Stimulated activated naive B cell treated with anti-CD40 and anti-IgM and Interleukin-4, amounts not matched to agents 10 μg/mL and 1 μg/mL and 100 μg/mL, for 72 hours (primary cell): ENCODE data around the gene SMG7.
A peak's percentile ranks its signal among the peaks of the same experiment; 100 is the strongest.

Source experiments
- ATAC-seq, 2 donors: fragments of 150-1000 bp; cut with Tn5 transposase; replicated peaks; 2 replicates each; pipeline ENCODE4 v1.10.0; 2021; ENCODE audit warnings: moderate library complexity in 1 of 2
- DNase-seq: peaks from one replicate; pipeline ENCODE4 v3.0.0; 2021
- H3K27ac Mint-ChIP-seq: one replicate; pipeline ENCODE4 v1.8.0; 2022; ENCODE audit warnings: mild to moderate bottlenecking, mixed read lengths
- H3K27me3 Mint-ChIP-seq, 2 donors: one replicate each; pipeline ENCODE4 v1.8.0; 2022; ENCODE audit warnings: mixed read lengths in 2 of 2
- H3K36me3 Mint-ChIP-seq, 2 donors: one replicate each; pipeline ENCODE4 v1.8.0; 2022; ENCODE audit warnings: mixed read lengths in 2 of 2, mild to moderate bottlenecking in 1 of 2
- H3K4me1 Mint-ChIP-seq, 2 donors: one replicate each; pipeline ENCODE4 v1.8.0; 2022; ENCODE audit warnings: mixed read lengths in 2 of 2, mild to moderate bottlenecking in 1 of 2
- H3K4me3 Mint-ChIP-seq, 2 donors: one replicate each; pipeline ENCODE4 v1.8.0; 2022; ENCODE audit warnings: mild to moderate bottlenecking in 2 of 2, mixed read lengths in 2 of 2, moderate library complexity in 1 of 2
- H3K9me3 Mint-ChIP-seq, 2 donors: one replicate each; pipeline ENCODE4 v1.8.0; 2022; ENCODE audit warnings: mixed read lengths in 2 of 2, mild to moderate bottlenecking in 1 of 2

Gene SMG7

GRCh38 chr1:183480971-183481441 is 8.7 kb downstream of the SMG7 start:
- Mint-ChIP-seq H3K4me1 (peaks cover 35 to 56% of the 10 kb centered on the region in 2 donors), H3K36me3 (peaks cover 2 to 13% of the 10 kb centered on the region in 2 donors), H3K27me3 (no peaks in the 10 kb centered on the region), H3K4me3 (peak overlapping the region; percentile 57 to 63), H3K27ac (peak overlapping the region; percentile 0), H3K9me3 (no peaks in the 10 kb centered on the region)
- ATAC-seq (peak; percentile 87 to 91), DNase-seq (no peak)

DNA sequence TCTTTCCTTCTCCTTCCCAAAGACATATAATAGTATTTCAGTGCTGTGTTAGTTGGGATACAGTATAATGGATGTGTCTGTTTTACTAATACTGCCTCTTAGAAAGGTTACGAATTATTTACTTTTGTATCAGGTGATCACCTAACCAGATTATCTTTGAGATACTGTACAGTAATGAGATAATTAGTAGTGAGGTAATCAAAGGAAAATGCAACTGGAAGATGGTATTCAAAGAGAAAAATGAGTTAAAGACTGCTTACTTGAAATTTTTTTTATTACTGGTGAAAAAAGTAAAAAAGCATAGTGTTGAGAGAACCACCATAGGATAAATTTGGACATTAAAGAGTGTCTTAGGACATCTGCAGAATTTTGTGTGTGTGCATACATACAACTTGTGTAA is 10.9 kb downstream of the SMG7 start:
- Mint-ChIP-seq H3K36me3 (peaks cover 16 to 29% of the 10 kb centered on the region in 2 donors), H3K4me1 (peaks cover 46 to 71% of the 10 kb centered on the region in 2 donors), H3K4me3 (no peak overlapping the region), H3K27ac (no peak overlapping the region), H3K27me3 (no peaks in the 10 kb centered on the region), H3K9me3 (peaks cover 0 to 4% of the 10 kb centered on the region in 2 donors)
- ATAC-seq (no peak), DNase-seq (no peak)

DNA sequence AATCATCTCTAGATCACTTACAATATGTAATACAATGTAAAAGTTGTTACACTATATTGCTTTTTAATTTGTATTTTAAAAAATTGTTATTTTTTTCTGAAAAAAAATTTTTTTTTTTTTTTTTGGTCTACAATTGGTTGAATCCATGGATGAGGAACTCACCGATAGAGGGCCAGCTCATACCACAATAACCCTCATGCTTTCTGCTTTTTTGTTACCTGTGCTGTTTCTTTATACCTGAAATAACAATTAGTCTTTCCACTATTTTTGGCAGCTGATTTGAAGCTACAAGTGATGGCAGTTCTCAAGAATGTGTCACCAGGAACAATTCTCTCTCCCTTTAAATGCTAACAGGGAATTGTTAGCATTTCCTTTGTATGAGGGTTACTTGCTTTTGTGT is 12.0 kb downstream of the SMG7 start:
- H3K4me3 Mint-ChIP-seq: no peak overlapping the region
- no peaks in the 10 kb centered on the region for H3K27me3 Mint-ChIP-seq
- peaks cover 17 to 32% of the 10 kb centered on the region in 2 donors for H3K36me3 Mint-ChIP-seq
- peaks cover 0 to 4% of the 10 kb centered on the region in 2 donors for H3K9me3 Mint-ChIP-seq
- no peak overlapping the region for H3K27ac Mint-ChIP-seq
- DNase-seq (no peak), ATAC-seq (no peak)
- peaks cover 38 to 66% of the 10 kb centered on the region in 2 donors for H3K4me1 Mint-ChIP-seq

- ATAC-seq: no peak
- Mint-ChIP-seq H3K9me3 (peaks cover 0 to 4% of the 10 kb centered on the region in 2 donors), H3K4me3 (no peak overlapping the region), H3K27me3 (no peaks in the 10 kb centered on the region), H3K36me3 (peaks cover 22 to 38% of the 10 kb centered on the region in 2 donors), H3K4me1 (peaks cover 40 to 66% of the 10 kb centered on the region in 2 donors), H3K27ac (no peak overlapping the region)
- no peak for DNase-seq
Measured at GRCh38 chr1:183484851-183485250, 12.6 kb downstream of the SMG7 start.

GRCh38 chr1:183487674-183488442 is 15.6 kb downstream of the SMG7 start:
- H3K9me3 Mint-ChIP-seq: peaks cover 0 to 4% of the 10 kb centered on the region in 2 donors
- no peaks in the 10 kb centered on the region for H3K27me3 Mint-ChIP-seq
- H3K36me3 Mint-ChIP-seq: peaks cover 22 to 31% of the 10 kb centered on the region in 2 donors
- H3K4me1 Mint-ChIP-seq: peaks cover 23 to 53% of the 10 kb centered on the region in 2 donors
- peak overlapping the region in 1 of 2 donors; percentile 28 for H3K4me3 Mint-ChIP-seq
- H3K27ac Mint-ChIP-seq: peak overlapping the region; percentile 27
- DNase-seq (no peak), ATAC-seq (peak; percentile 36 to 46)

GRCh38 chr1:183490932-183491331 is 18.6 kb downstream of the SMG7 start:
- H3K9me3 Mint-ChIP-seq: peaks cover 0 to 4% of the 10 kb centered on the region in 2 donors
- H3K27ac Mint-ChIP-seq: no peak overlapping the region
- H3K36me3 Mint-ChIP-seq: peaks cover 22 to 37% of the 10 kb centered on the region in 2 donors
- DNase-seq (no peak), ATAC-seq (no peak)
- H3K4me1 Mint-ChIP-seq: peaks cover 23 to 67% of the 10 kb centered on the region in 2 donors
- no peak overlapping the region for H3K4me3 Mint-ChIP-seq
- no peaks in the 10 kb centered on the region for H3K27me3 Mint-ChIP-seq

DNA sequence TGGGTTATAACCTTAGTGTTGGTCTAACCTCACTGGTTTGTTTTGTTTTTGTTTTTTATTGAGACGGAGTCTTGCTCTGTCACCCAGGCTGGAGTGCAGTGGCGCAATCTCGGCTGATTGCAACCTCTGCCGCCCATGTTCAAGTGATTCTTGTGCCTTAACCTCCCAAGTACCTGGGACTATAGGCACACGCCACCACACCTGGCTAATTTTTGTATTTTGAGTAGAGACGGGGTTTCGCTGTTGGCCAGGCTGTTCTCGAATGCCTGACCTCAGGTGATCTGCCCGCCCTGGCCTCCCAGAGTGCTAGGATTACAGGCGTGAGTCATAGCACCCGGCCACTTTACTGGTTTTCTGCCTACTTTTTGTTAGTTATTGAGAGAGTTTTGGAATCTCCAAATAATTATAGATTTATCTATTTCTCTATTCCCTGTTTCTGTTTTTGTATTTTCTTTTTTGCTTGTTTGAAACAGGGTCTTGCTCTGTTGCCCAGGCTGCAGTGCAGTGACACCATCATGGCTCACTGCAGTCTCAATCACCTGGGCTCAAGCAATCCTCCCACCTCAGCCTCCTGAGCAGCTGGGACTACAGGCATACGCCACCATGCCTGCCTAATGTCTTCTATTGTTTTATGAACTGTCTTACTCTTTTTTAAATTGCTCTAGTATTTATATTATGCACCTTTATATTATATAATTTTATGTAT is 21.4 kb downstream of the SMG7 start:
- no peak for DNase-seq
- H3K27ac Mint-ChIP-seq: no peak overlapping the region
- H3K4me3 Mint-ChIP-seq: no peak overlapping the region
- peaks cover 15 to 30% of the 10 kb centered on the region in 2 donors for H3K36me3 Mint-ChIP-seq
- peaks cover 21 to 62% of the 10 kb centered on the region in 2 donors for H3K4me1 Mint-ChIP-seq
- no peaks in the 10 kb centered on the region for H3K27me3 Mint-ChIP-seq
- H3K9me3 Mint-ChIP-seq: no peaks in the 10 kb centered on the region
- ATAC-seq: no peak

GRCh38 chr1:183495420-183495819 is 23.1 kb downstream of the SMG7 start:
- Mint-ChIP-seq H3K9me3 (no peaks in the 10 kb centered on the region), H3K36me3 (peaks cover 7 to 18% of the 10 kb centered on the region in 2 donors), H3K27ac (peak overlapping the region; percentile 65), H3K27me3 (no peaks in the 10 kb centered on the region), H3K4me3 (no peak overlapping the region), H3K4me1 (peaks cover 21 to 62% of the 10 kb centered on the region in 2 donors)
- DNase-seq: no peak
- ATAC-seq: no peak

- no peak for DNase-seq
- Mint-ChIP-seq H3K27me3 (no peaks in the 10 kb centered on the region), H3K36me3 (peaks cover 7 to 18% of the 10 kb centered on the region in 2 donors), H3K4me3 (no peak overlapping the region), H3K9me3 (no peaks in the 10 kb centered on the region), H3K27ac (no peak overlapping the region), H3K4me1 (peaks cover 25 to 60% of the 10 kb centered on the region in 2 donors)
- ATAC-seq: no peak
Measured at GRCh38 chr1:183497218-183497617, 24.9 kb downstream of the SMG7 start.

DNA sequence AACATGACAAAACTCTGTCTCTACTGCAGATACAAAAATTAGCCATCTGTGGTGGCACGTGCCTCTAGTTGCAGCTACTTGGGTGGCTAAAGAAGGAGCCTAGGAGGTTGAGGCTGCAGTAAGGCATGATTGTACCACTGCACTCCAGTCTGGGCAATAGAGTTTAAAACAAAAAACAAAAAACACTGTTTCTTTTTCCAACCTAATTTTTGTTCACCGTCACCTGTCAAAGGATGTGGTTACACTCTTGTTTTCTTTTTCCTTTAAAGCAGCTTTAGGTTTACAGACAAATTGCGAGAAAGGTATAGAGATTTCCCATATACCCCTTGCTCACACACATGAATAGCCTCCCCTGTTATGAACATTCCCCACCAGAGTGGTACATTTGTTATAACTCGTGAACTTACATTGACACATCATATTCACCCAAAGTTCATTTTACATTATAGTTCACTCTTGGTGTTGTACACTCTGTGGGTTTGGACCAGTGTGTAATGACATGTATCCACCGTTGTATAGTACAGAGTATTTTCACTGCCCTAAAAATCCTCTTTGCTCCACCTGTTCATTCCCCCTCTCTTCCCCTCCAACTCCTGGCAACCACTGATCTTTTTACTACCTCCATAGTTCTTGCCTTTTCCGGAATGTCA is 26.2 kb downstream of the SMG7 start:
- ATAC-seq (no peak), DNase-seq (no peak)
- no peak overlapping the region for H3K4me3 Mint-ChIP-seq
- no peaks in the 10 kb centered on the region for H3K9me3 Mint-ChIP-seq
- H3K4me1 Mint-ChIP-seq: peaks cover 24 to 59% of the 10 kb centered on the region in 2 donors
- no peak overlapping the region for H3K27ac Mint-ChIP-seq
- no peaks in the 10 kb centered on the region for H3K27me3 Mint-ChIP-seq
- H3K36me3 Mint-ChIP-seq: peaks cover 7 to 15% of the 10 kb centered on the region in 2 donors

DNA sequence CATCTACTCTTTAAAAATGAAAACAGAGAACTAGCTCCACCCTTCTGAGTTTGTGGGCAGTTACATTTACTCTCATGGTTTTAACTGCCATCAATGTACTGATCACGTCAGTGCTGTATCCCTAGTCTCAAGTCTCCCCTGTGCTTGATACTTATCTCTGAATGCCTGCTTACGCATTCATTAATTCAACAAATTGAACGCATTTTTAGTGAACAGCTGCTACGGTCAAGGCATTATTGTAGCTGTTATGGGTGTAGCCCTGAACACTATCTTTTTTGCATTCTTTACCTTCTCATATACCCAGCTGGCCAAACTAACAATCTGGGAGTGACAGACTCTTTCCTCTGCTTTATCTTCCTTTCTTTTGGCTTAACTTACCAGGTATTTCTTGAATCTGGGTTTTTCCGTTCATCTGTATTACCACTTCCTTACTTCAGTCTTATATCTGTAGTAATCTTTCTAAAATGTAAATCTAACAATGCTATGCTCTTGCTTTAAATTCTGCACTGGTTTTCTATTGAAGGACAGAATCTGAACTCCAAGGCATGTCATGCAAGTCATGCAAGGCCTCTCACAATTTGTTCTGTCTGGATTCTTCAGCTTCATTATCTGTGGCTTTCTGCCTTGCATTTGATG is 33.3 kb downstream of the SMG7 start:
- no peak overlapping the region for H3K27ac Mint-ChIP-seq
- peaks cover 2 to 4% of the 10 kb centered on the region in 2 donors for H3K36me3 Mint-ChIP-seq
- ATAC-seq (no peak), DNase-seq (no peak)
- H3K9me3 Mint-ChIP-seq: no peaks in the 10 kb centered on the region
- H3K4me3 Mint-ChIP-seq: no peak overlapping the region
- H3K27me3 Mint-ChIP-seq: no peaks in the 10 kb centered on the region
- H3K4me1 Mint-ChIP-seq: peaks cover 4 to 15% of the 10 kb centered on the region in 2 donors

GRCh38 chr1:183506561-183506960 is 34.3 kb downstream of the SMG7 start:
- ATAC-seq: no peak
- Mint-ChIP-seq H3K9me3 (no peaks in the 10 kb centered on the region), H3K27ac (no peak overlapping the region)

GRCh38 chr1:183508694-183509093 is 36.4 kb downstream of the SMG7 start:
- Mint-ChIP-seq H3K4me3 (no peak overlapping the region), H3K9me3 (no peaks in the 10 kb centered on the region), H3K4me1 (peaks cover 8 to 13% of the 10 kb centered on the region in 2 donors), H3K27ac (no peak overlapping the region), H3K27me3 (no peaks in the 10 kb centered on the region), H3K36me3 (peaks cover 2 to 15% of the 10 kb centered on the region in 2 donors)
- ATAC-seq (no peak), DNase-seq (no peak)

More at GRCh38 chr1:183506561-183506960, 34.3 kb downstream of the SMG7 start:
- DNase-seq: no peak
- no peaks in the 10 kb centered on the region for H3K27me3 Mint-ChIP-seq
- peaks cover 6 to 18% of the 10 kb centered on the region in 2 donors for H3K4me1 Mint-ChIP-seq
- no peak overlapping the region for H3K4me3 Mint-ChIP-seq
- H3K36me3 Mint-ChIP-seq: peaks cover 2 to 7% of the 10 kb centered on the region in 2 donors

DNA sequence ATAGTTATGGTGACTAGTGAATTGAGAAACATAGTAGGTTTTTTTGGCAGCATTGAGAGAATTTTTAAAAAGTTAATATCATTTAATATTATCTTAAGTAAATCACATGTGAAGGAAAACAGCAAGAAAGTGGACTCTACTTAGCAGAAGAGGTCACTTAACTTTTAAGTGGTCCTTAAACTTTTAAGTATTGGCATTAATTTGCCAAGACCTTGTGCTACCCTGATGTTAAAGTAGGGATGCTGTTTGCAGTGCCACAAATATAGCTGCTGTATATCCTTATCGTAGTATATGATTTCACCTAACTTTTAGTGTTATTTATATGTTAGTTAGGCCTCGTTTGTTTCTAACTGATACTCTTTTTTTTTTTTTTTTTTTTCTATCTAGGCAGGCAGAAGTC is 40.2 kb downstream of the SMG7 start:
- peaks cover 8 to 11% of the 10 kb centered on the region in 2 donors for H3K4me1 Mint-ChIP-seq
- H3K27ac Mint-ChIP-seq: no peak overlapping the region

More for the DNA sequence above, 40.2 kb downstream of the SMG7 start:
- DNase-seq (no peak), ATAC-seq (no peak)
- no peaks in the 10 kb centered on the region for H3K9me3 Mint-ChIP-seq
- H3K36me3 Mint-ChIP-seq: peaks cover 6 to 25% of the 10 kb centered on the region in 2 donors
- H3K27me3 Mint-ChIP-seq: no peaks in the 10 kb centered on the region
- H3K4me3 Mint-ChIP-seq: no peak overlapping the region
